HEK293 (cell line): ENCODE measurements around the gene MED13L.

Experiments used
- CTCF ChIA-PET: fragments of 350-600 bp; formaldehyde crosslinking; extraction: SDS; loops from one replicate; lab custom pipeline; 2021; ENCODE audit warnings: antibody characterized with exemption; lab: Yijun Ruan, JAX
- POLR2A ChIA-PET: fragments of 300-600 bp; formaldehyde crosslinking; extraction: SDS; loops from one replicate; lab custom pipeline; 2020; ENCODE audit warnings: antibody characterized with exemption, inconsistent platforms; lab: Yijun Ruan, JAX
- H3K27ac ChIP-seq: fragments of 200-500 bp; sonication (Bioruptor generic); 2 replicates; pipeline ENCODE4 v1.5.1; 2014; ENCODE audit warnings: low read depth, low read length, control low read depth, inconsistent platforms; ENCODE audit errors: extremely low read depth
- H3K36me3 ChIP-seq, 2 experiments: fragments of 200-500 bp in 1 of 2; sonication (Bioruptor generic) in 1 of 2; 1 replicate in 1 of 2; 2 replicates in 1 of 2; pipeline ENCODE4 v1.5.1; 2014 to 2017; ENCODE audit warnings: inconsistent platforms in 2 of 2, low read length in 2 of 2; ENCODE audit not compliant: control insufficient read depth in 2 of 2, insufficient read depth in 1 of 2
- H3K4me1 ChIP-seq: fragments of 200-500 bp; sonication (Bioruptor generic); 2 replicates; pipeline ENCODE4 v1.5.1; 2014; ENCODE audit warnings: mild to moderate bottlenecking, low read length, inconsistent platforms; ENCODE audit not compliant: control insufficient read depth, insufficient read depth
- H3K4me3 ChIP-seq: 2 replicates; pipeline ENCODE4 v1.5.1; 2011; ENCODE audit warnings: low read depth, mild to moderate bottlenecking, control low read depth, low read length, moderate library complexity
- H3K9me3 ChIP-seq: fragments of 200-500 bp; sonication (Bioruptor generic); 2 replicates; pipeline ENCODE4 v1.5.1; 2014; ENCODE audit warnings: low read depth, low read length, inconsistent platforms; ENCODE audit not compliant: control insufficient read depth, insufficient read depth
- FEZF1 ChIP-seq: fragments of 450-650 bp; formaldehyde crosslinking; IDR thresholded peaks from 2 replicates; pipeline ENCODE4 v1.5.1; 2016; ENCODE audit warnings: missing biosample characterization, missing genetic modification characterization
- IKZF3 ChIP-seq: fragments of 450-650 bp; IDR thresholded peaks from 2 replicates; pipeline ENCODE4 v1.5.0; 2018; ENCODE audit warnings: missing biosample characterization, mild to moderate bottlenecking, missing genetic modification characterization, moderate library complexity
- KLF1 ChIP-seq: fragments of 450-650 bp; formaldehyde crosslinking; IDR thresholded peaks from 2 replicates; pipeline ENCODE4 v1.5.1; 2016; ENCODE audit warnings: missing biosample characterization, missing genetic modification characterization
- KLF9 ChIP-seq: fragments of 450-650 bp; formaldehyde crosslinking; IDR thresholded peaks from 2 replicates; pipeline ENCODE4 v1.5.1; 2016; ENCODE audit warnings: missing biosample characterization, missing genetic modification characterization, low read depth
- SCRT2 ChIP-seq: fragments of 450-650 bp; formaldehyde crosslinking; IDR thresholded peaks from 2 replicates; pipeline ENCODE4 v1.5.1; 2016; ENCODE audit warnings: missing biosample characterization, missing genetic modification characterization
- ZNF133 ChIP-seq: fragments of 450-650 bp; formaldehyde crosslinking; IDR thresholded peaks from 2 replicates; pipeline ENCODE4 v1.5.1; 2016; ENCODE audit warnings: missing biosample characterization, missing genetic modification characterization
- ZNF140 ChIP-seq: fragments of 450-650 bp; formaldehyde crosslinking; IDR thresholded peaks from 2 replicates; pipeline ENCODE4 v1.5.1; 2016; ENCODE audit warnings: missing biosample characterization, missing genetic modification characterization
- ZNF354C ChIP-seq: fragments of 450-650 bp; formaldehyde crosslinking; IDR thresholded peaks from 2 replicates; pipeline ENCODE4 v1.5.1; 2016; ENCODE audit warnings: missing biosample characterization, missing genetic modification characterization, low read depth, borderline replicate concordance
- ZNF37A ChIP-seq: fragments of 450-650 bp; IDR thresholded peaks from 2 replicates; pipeline ENCODE4 v1.5.1; 2018; ENCODE audit warnings: missing biosample characterization, missing genetic modification characterization
- ZNF416 ChIP-seq: fragments of 450-650 bp; formaldehyde crosslinking; IDR thresholded peaks from 2 replicates; pipeline ENCODE4 v1.5.1; 2016; ENCODE audit warnings: missing biosample characterization, missing genetic modification characterization
- ZNF514 ChIP-seq: fragments of 450-650 bp; formaldehyde crosslinking; IDR thresholded peaks from 2 replicates; pipeline ENCODE4 v1.5.1; 2016; ENCODE audit warnings: missing biosample characterization, missing genetic modification characterization
- ZNF561 ChIP-seq: fragments of 450-650 bp; IDR thresholded peaks from 2 replicates; pipeline ENCODE4 v1.5.1; 2018; ENCODE audit warnings: missing biosample characterization, missing genetic modification characterization, borderline replicate concordance
- ZNF658 ChIP-seq: fragments of 450-650 bp; formaldehyde crosslinking; IDR thresholded peaks from 2 replicates; pipeline ENCODE4; 2016; ENCODE audit warnings: missing biosample characterization, missing genetic modification characterization
- ZNF792 ChIP-seq: fragments of 450-650 bp; formaldehyde crosslinking; IDR thresholded peaks from 2 replicates; pipeline ENCODE4 v1.5.1; 2016; ENCODE audit warnings: missing biosample characterization, missing genetic modification characterization
- TF ChIP-seq, protein P1 (sequence below): fragments of 450-650 bp; formaldehyde crosslinking; IDR thresholded peaks from 2 replicates; pipeline ENCODE4 v1.5.1; 2016; ENCODE audit warnings: missing biosample characterization, missing genetic modification characterization, borderline replicate concordance
- TF ChIP-seq, protein P2 (sequence below): fragments of 450-650 bp; formaldehyde crosslinking; IDR thresholded peaks from 2 replicates; pipeline ENCODE4 v1.5.1; 2016; ENCODE audit warnings: missing biosample characterization, missing genetic modification characterization
- TF ChIP-seq, protein P3 (sequence below): fragments of 450-650 bp; formaldehyde crosslinking; IDR thresholded peaks from 2 replicates; pipeline ENCODE4; 2016; ENCODE audit warnings: missing biosample characterization, missing genetic modification characterization
- TF ChIP-seq, protein P4 (sequence below): fragments of 450-650 bp; formaldehyde crosslinking; IDR thresholded peaks from 2 replicates; pipeline ENCODE4 v1.5.1; 2017; ENCODE audit warnings: missing biosample characterization, missing genetic modification characterization
- TF ChIP-seq, protein P5 (sequence below): fragments of 450-650 bp; formaldehyde crosslinking; IDR thresholded peaks from 2 replicates; pipeline ENCODE4 v1.5.1; 2017; ENCODE audit warnings: missing biosample characterization, missing genetic modification characterization

MED13L gene

DNA sequence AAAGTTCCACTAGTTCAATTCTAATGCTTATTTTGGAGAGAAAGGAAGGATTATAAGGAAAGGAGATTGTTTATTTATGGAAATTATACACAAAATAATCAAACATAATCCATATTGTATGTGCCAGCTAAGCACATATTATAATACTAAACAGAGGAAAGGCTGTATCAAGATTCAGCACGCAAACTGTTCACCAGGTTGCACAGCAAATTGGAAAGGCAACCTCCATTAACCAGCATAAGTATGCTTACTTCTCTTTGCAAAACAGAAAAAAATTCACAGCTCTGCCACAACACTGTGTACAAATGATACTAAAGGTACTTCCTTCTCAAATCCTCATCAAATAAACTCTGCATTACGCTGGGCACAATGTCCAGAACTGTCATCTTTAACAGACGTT is 146.3 kb downstream of the MED13L start:
- TF ChIP-seq ZNF416 (tag by site-specific recombination): no peak
- TF ChIP-seq ZNF561 (tag by site-specific recombination): no peak
- no peak for TF ChIP-seq ZNF514 (tag by site-specific recombination)
- TF ChIP-seq ZNF354C (tag by site-specific recombination): no peak
- TF ChIP-seq, protein P1, sequence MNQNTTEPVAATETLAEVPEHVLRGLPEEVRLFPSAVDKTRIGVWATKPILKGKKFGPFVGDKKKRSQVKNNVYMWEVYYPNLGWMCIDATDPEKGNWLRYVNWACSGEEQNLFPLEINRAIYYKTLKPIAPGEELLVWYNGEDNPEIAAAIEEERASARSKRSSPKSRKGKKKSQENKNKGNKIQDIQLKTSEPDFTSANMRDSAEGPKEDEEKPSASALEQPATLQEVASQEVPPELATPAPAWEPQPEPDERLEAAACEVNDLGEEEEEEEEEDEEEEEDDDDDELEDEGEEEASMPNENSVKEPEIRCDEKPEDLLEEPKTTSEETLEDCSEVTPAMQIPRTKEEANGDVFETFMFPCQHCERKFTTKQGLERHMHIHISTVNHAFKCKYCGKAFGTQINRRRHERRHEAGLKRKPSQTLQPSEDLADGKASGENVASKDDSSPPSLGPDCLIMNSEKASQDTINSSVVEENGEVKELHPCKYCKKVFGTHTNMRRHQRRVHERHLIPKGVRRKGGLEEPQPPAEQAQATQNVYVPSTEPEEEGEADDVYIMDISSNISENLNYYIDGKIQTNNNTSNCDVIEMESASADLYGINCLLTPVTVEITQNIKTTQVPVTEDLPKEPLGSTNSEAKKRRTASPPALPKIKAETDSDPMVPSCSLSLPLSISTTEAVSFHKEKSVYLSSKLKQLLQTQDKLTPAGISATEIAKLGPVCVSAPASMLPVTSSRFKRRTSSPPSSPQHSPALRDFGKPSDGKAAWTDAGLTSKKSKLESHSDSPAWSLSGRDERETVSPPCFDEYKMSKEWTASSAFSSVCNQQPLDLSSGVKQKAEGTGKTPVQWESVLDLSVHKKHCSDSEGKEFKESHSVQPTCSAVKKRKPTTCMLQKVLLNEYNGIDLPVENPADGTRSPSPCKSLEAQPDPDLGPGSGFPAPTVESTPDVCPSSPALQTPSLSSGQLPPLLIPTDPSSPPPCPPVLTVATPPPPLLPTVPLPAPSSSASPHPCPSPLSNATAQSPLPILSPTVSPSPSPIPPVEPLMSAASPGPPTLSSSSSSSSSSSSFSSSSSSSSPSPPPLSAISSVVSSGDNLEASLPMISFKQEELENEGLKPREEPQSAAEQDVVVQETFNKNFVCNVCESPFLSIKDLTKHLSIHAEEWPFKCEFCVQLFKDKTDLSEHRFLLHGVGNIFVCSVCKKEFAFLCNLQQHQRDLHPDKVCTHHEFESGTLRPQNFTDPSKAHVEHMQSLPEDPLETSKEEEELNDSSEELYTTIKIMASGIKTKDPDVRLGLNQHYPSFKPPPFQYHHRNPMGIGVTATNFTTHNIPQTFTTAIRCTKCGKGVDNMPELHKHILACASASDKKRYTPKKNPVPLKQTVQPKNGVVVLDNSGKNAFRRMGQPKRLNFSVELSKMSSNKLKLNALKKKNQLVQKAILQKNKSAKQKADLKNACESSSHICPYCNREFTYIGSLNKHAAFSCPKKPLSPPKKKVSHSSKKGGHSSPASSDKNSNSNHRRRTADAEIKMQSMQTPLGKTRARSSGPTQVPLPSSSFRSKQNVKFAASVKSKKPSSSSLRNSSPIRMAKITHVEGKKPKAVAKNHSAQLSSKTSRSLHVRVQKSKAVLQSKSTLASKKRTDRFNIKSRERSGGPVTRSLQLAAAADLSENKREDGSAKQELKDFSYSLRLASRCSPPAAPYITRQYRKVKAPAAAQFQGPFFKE (tag by site-specific recombination): no peak
- TF ChIP-seq, protein P2, sequence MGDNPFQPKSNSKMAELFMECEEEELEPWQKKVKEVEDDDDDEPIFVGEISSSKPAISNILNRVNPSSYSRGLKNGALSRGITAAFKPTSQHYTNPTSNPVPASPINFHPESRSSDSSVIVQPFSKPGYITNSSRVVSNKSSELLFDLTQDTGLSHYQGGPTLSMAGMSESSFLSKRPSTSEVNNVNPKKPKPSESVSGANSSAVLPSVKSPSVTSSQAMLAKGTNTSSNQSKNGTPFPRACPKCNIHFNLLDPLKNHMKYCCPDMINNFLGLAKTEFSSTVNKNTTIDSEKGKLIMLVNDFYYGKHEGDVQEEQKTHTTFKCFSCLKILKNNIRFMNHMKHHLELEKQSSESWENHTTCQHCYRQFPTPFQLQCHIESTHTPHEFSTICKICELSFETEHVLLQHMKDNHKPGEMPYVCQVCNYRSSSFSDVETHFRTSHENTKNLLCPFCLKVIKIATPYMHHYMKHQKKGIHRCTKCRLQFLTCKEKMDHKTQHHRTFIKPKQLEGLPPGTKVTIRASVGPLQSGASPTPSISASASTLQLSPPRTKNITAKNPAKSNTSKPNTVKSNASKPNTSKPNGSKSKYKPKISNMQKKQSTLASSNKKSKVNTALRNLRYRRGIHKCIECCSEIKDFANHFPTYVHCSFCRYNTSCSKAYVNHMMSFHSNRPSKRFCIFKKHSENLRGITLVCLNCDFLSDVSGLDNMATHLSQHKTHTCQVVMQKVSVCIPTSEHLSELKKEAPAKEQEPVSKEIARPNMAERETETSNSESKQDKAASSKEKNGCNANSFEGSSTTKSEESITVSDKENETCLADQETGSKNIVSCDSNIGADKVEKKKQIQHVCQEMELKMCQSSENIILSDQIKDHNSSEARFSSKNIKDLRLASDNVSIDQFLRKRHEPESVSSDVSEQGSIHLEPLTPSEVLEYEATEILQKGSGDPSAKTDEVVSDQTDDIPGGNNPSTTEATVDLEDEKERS (tag by site-specific recombination): no peak
- TF ChIP-seq KLF9 (tag by site-specific recombination): no peak
- TF ChIP-seq ZNF140 (tag by site-specific recombination): no peak
- TF ChIP-seq, protein P3, sequence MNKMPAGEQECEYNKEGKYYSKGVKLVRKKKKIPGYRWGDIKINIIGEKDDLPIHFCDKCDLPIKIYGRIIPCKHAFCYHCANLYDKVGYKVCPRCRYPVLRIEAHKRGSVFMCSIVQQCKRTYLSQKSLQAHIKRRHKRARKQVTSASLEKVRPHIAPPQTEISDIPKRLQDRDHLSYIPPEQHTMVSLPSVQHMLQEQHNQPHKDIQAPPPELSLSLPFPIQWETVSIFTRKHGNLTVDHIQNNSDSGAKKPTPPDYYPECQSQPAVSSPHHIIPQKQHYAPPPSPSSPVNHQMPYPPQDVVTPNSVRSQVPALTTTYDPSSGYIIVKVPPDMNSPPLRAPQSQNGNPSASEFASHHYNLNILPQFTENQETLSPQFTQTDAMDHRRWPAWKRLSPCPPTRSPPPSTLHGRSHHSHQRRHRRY (tag by site-specific recombination): no peak
- no peak for TF ChIP-seq ZNF37A (tag by site-specific recombination)
- no peak for TF ChIP-seq KLF1
- no peak for TF ChIP-seq IKZF3
- TF ChIP-seq ZNF658 (tag by site-specific recombination): no peak
- TF ChIP-seq ZNF792 (tag by site-specific recombination): no peak
- TF ChIP-seq SCRT2 (tag by site-specific recombination): no peak
- TF ChIP-seq, all 188 proteins: peak for 0
- POLR2A ChIA-PET: no interaction called here
- no peak overlapping the region for H3K27ac ChIP-seq
- H3K4me3 ChIP-seq: no peak overlapping the region
- no peaks in the 10 kb centered on the region for H3K36me3 ChIP-seq
- CTCF ChIA-PET: interaction anchor here (1.4 to 1.6 kb wide), 2 partner anchors 64 to 104 kb away, joined by 3 to 6 read pairs; no protein-coding TSS in a partner anchor
- H3K4me1 ChIP-seq: peaks cover 21% of the 10 kb centered on the region
- no peaks in the 10 kb centered on the region for H3K9me3 ChIP-seq

DNA sequence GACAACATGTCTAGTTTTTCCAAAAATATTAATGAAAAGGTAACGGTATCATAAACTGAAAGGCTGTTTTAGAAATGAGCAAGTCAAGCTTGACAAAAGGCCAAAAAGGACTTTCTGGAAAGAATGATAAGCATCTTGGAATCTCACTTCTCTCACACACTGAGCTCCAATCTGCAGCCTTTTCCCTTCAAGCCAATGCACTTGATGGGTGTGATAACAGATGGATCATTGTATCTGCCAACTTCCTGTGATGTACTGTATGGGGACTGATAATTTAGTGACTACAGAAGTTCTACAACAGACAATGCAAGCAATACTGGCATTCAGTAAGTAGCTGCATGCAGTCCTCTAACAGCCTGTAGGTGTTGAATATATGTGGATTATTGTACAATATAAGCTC is 147.1 kb downstream of the MED13L start:
- Histone ChIP-seq H3K36me3 (no peaks in the 10 kb centered on the region), H3K4me3 (no peak overlapping the region), H3K27ac (no peak overlapping the region), H3K4me1 (peaks cover 21% of the 10 kb centered on the region), H3K9me3 (no peaks in the 10 kb centered on the region)
- CTCF ChIA-PET: interaction anchor here (0.7 to 1.6 kb wide), 4 partner anchors 12 to 105 kb away, joined by 3 to 6 read pairs (median 4); no protein-coding TSS in a partner anchor
- POLR2A ChIA-PET: no interaction called here
- TF ChIP-seq, protein P4, sequence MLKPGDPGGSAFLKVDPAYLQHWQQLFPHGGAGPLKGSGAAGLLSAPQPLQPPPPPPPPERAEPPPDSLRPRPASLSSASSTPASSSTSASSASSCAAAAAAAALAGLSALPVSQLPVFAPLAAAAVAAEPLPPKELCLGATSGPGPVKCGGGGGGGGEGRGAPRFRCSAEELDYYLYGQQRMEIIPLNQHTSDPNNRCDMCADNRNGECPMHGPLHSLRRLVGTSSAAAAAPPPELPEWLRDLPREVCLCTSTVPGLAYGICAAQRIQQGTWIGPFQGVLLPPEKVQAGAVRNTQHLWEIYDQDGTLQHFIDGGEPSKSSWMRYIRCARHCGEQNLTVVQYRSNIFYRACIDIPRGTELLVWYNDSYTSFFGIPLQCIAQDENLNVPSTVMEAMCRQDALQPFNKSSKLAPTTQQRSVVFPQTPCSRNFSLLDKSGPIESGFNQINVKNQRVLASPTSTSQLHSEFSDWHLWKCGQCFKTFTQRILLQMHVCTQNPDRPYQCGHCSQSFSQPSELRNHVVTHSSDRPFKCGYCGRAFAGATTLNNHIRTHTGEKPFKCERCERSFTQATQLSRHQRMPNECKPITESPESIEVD (tag by site-specific recombination): peak; percentile 63
- peak; percentile 58 for TF ChIP-seq FEZF1 (tag by site-specific recombination)
- no peak for TF ChIP-seq ZNF133 (tag by site-specific recombination)
- TF ChIP-seq, protein P5, sequence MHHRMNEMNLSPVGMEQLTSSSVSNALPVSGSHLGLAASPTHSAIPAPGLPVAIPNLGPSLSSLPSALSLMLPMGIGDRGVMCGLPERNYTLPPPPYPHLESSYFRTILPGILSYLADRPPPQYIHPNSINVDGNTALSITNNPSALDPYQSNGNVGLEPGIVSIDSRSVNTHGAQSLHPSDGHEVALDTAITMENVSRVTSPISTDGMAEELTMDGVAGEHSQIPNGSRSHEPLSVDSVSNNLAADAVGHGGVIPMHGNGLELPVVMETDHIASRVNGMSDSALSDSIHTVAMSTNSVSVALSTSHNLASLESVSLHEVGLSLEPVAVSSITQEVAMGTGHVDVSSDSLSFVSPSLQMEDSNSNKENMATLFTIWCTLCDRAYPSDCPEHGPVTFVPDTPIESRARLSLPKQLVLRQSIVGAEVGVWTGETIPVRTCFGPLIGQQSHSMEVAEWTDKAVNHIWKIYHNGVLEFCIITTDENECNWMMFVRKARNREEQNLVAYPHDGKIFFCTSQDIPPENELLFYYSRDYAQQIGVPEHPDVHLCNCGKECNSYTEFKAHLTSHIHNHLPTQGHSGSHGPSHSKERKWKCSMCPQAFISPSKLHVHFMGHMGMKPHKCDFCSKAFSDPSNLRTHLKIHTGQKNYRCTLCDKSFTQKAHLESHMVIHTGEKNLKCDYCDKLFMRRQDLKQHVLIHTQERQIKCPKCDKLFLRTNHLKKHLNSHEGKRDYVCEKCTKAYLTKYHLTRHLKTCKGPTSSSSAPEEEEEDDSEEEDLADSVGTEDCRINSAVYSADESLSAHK (tag by site-specific recombination): no peak
